ENCODE data around the gene TUBB2A. TPM values are rescaled to one million over a fixed set of nuclear protein-coding genes. Genes with fewer than 3 reads are reported as not detected.

TUBB2A gene
- total and polyA plus RNA-seq, 2 of the 13 experiments (the other 11 are each of a cell fraction or from before 2014, with no cell fraction given) = 35.3 to 106 TPM

- TF ChIP-seq NONO (IDR thresholded peaks at IDR 0.05) (no peak), NONO (CRISPR knock-in tag; conservative IDR thresholded peaks at IDR 0.05) (peak; percentile 93), ZNF766 (CRISPR knock-in tag; IDR thresholded peaks at IDR 0.05; ENCODE audit: borderline replicate concordance) (0 out of 2 replicates have a peak, but pooled peaks have one; percentile 49), SRY (CRISPR knock-in tag; IDR thresholded peaks at IDR 0.05) (peak; percentile 90; the same call in 1 of the 2 replicates), ZNF598 (CRISPR knock-in tag; IDR thresholded peaks at IDR 0.05; ENCODE audit: borderline replicate concordance) (peak; percentile 53; the same call in 1 of the 2 replicates), SATB2 (CRISPR knock-in tag; IDR thresholded peaks at IDR 0.05) (no peak), ZNF605 (CRISPR knock-in tag; IDR thresholded peaks at IDR 0.05) (peak; percentile 98), MLX (CRISPR knock-in tag; IDR thresholded peaks at IDR 0.05) (no peak; the same call in 1 of the 2 replicates), FOXA1 (IDR thresholded peaks at IDR 0.05) (no peak), FOXA1 (CRISPR knock-in tag; IDR thresholded peaks at IDR 0.05) (0 out of 2 replicates have a peak, but pooled peaks have one; percentile 8), MYNN (CRISPR knock-in tag; IDR thresholded peaks at IDR 0.05; ENCODE audit: low read depth) (peak; percentile 73; the same call in 1 of the 2 replicates), ZNF710 (CRISPR knock-in tag; IDR thresholded peaks at IDR 0.05; ENCODE audit: borderline replicate concordance) (peak; percentile 73; the same call in 1 of the 2 replicates), ZNF224 (CRISPR knock-in tag; IDR thresholded peaks at IDR 0.05) (peak; percentile 86; the same call in 1 of the 2 replicates), KDM1A (CRISPR knock-in tag; IDR thresholded peaks at IDR 0.05) (no peak), NCOR1 (IDR thresholded peaks at IDR 0.05; ENCODE audit: borderline replicate concordance, low read length) (peak; percentile 64; the same call in 1 of the 2 replicates), ZBTB4 (CRISPR knock-in tag; IDR thresholded peaks at IDR 0.05; ENCODE audit: borderline replicate concordance) (peak; percentile 69; the same call in 1 of the 2 replicates), CBX2 (IDR thresholded peaks at IDR 0.05; ENCODE audit: low read depth, low read length) (peak; percentile 12; the same call in 1 of the 2 replicates), CBX2 (CRISPR knock-in tag; IDR thresholded peaks at IDR 0.05; ENCODE audit: low read depth) (peak; percentile 96), ZNF607 (CRISPR knock-in tag; IDR thresholded peaks at IDR 0.05; ENCODE audit: borderline replicate concordance) (peak; percentile 95), NCOA2 (CRISPR knock-in tag; IDR thresholded peaks at IDR 0.05) (peak; percentile 36), ZNF335 (CRISPR knock-in tag; IDR thresholded peaks at IDR 0.05) (peak; percentile 27), CREB3 (CRISPR knock-in tag; IDR thresholded peaks at IDR 0.05) (no peak), NCOA5 (CRISPR knock-in tag; IDR thresholded peaks at IDR 0.05) (no peak), HNRNPUL1 (IDR thresholded peaks at IDR 0.05; ENCODE audit: low read depth, low read length) (peak; percentile 36; the same call in 1 of the 2 replicates), ZNF780A (CRISPR knock-in tag; IDR thresholded peaks at IDR 0.05) (peak; percentile 96; the same call in 1 of the 2 replicates)
Observed at GRCh38 chr6:3162565-3163247, 5.4 kb upstream of the TUBB2A start (continued).

All from HepG2 (cell line).